T-helper 1 cell (primary cell): Measurements from ENCODE around the gene BACH1.
A peak's percentile ranks its signal among the peaks of the same experiment; 100 is the strongest.
"Not testable (repeated sequence)": the region's sequence is repeated elsewhere in the genome, so short reads cannot be mapped to it uniquely, and the experiment has no call there.

Source experiments
- DNase-seq, 5 donors: peaks; one replicate each; pipeline ENCODE4 v3.0.0-alpha.2; 2012 to 2020
- total RNA-seq, 4 donors: gene quantifications; one replicate each; lab custom pipeline; 2026; lab: John Stamatoyannopoulos, UW

Gene BACH1
- total RNA-seq, result 79.6 to 112 (median 96.8) reads per million in 4 donors

DNA sequence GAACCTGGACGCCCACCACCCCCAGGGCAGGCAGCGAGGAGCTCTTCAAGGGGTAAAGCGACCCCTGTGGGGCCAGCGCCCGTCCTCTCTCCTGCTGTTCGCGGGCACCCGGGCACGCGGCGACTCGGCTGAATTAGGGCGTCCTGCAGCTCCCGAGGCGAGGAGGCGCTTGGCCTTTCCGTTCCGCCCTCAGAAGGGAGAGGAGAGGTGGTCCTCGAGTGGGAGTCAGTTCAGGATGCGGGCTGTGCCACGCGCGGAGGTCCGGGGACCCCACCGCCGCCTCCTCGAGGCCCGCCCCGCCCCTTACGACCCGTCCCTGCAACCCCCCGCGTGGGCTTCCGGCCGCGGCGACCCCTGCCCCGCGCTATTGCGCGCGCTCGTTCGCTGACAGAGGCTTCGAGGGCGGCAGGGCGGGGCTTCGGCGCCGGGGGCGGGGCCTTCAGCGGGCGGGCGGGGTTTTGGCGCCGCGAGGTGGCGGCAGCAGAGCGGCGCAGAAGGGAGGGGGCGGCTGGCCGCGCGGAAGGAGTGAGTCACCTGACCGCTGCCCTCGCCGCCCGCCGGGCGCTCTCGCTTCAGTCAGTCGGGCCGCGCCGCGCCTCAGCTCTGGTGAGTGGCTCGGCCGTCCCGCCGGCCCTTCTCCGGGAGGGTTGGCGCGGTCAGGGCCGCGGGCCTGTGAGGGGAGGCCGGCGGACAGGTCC lies at the start of gene BACH1:
TSS of gene BACH1 (plus strand) at position 575 of the 698 bp plus-strand sequence. CDS start 22,359 bp downstream, outside the sequence.
- DNase-seq, result peak; percentile 74 to 89 (median 78)

DNA sequence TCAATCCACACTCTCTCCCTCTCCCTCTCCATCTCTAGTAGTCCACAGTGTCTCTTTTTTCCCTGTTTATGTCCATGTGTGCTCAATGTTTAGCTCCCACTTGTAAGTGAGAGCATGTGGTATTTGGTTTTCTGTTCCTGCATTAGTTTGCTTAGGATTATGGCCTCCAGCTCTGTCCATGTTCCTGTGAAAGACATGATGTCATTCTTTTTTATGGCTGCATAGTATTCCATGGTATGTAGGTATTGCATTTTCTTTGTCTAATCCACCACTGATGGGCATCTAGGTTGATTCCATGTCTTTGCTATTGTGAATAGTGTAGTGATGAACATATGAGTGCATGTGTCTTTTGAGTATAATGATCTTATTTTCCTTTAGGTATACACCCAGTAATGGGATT lies 49.4 kb upstream of the BACH1 start:
- DNase-seq, result not testable (repeated sequence)

DNA sequence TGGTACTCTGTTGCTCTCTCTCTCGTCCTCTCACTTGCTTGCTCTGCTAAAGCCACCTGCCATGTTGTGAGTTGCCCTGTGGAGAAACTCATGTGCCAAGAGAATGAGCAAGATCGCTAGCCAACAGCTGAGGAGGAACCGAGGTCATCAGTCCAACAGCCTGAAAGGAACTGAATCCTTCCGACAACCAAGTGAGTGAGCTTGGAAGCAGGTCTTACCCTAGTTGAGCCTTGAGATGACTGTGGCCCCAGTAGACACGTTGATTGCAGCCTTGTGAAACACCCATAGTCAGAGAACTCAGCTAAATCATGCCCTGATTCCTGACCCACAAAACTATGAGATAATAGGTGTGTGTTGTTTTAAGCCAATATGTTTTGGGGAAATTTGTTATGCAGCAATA lies 48.1 kb upstream of the BACH1 start:
- DNase-seq, result no peak

DNA sequence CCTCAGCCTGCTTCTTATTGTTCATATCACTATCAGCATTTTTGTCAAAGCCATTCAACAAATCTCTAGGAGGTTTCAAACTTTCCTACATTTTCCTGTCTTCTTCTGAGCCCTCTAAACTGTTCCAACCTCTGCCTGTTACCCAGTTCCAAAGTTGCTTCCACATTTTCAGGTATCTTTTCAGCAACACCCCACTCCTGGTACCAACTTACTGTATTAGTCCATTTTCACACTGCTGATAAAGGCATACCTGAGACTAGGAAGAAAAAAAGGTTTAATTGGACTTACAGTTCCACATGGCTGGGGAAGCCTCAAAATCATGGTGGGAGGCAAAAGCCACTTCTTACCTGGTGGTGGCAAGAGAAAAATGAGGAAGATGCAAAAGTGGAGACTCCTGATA lies 44.9 kb upstream of the BACH1 start:
- not testable (repeated sequence) for DNase-seq

DNA sequence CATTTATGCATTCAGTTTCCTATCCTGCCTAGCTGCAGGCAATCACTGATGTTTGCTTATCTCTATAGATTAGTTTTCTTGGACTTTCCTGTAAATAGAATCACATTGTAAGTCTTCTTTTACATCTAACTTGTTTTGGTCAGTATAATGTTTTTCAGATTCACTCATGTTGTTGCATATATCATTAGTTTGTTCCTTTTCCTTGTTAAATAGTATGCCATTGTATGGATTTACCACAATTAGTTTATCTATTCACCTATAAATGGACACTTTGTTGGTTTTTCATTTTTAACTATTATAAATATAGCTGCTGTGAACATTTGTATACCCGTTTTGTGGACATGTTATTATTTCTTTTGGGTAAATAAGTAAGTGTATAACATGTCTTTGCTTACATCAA lies 44.2 kb upstream of the BACH1 start:
- no peak for DNase-seq

DNA sequence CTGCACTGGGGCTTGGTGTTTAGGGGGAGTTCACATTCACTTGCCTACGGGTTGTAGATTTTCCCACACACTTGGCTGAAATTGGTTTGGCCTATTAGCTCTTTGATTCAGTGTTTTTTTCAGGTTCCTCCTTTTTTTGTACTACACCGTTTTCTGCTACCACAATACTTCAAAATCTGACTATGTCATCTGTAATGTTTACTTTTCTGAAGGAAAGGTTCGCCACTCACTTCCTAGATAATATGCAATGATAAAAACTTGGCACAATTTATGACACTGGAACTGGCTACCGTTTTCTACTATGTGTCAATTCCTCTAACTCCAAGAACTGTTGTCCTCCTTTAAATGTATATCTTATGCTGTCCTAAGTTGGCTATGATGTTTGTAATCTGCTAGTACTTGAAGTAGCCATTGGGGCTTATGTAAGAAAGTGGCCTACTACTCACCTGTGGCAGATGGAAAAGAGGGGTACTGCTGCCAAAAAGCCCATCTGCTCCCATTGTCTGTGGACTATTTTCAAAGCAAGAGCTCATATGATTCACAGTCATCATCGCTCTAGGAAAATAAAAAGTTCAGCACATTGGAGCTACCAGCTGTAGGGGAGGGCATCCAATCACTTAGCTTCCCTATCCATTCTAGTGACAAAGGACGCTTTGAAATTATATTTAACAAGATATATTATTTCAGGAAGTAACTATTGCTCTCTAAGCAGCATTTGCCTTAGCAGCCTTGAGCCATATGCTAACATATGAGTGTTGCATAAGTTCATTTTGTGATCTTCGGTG lies 42.4 kb upstream of the BACH1 start:
- no peak for DNase-seq

DNA sequence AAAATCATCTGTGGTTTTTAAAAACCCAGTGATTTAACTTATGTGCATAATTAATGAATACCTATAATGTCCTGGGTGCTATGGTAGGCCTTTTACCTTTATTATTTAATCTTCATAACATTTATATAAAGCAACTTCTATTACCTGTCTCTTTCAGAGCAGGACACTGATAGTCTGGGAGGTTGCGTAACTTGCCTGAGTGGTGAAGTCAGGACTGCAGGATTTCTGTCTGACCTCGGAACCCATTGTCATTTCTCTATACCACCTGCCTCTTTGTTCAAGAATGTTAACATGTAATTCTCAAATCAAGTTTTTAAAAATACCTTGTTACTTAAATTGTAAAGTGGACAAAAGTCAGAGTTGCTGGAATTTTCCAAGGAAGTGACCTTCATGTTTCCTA lies 41.0 kb upstream of the BACH1 start:
- DNase-seq, result no peak

DNA sequence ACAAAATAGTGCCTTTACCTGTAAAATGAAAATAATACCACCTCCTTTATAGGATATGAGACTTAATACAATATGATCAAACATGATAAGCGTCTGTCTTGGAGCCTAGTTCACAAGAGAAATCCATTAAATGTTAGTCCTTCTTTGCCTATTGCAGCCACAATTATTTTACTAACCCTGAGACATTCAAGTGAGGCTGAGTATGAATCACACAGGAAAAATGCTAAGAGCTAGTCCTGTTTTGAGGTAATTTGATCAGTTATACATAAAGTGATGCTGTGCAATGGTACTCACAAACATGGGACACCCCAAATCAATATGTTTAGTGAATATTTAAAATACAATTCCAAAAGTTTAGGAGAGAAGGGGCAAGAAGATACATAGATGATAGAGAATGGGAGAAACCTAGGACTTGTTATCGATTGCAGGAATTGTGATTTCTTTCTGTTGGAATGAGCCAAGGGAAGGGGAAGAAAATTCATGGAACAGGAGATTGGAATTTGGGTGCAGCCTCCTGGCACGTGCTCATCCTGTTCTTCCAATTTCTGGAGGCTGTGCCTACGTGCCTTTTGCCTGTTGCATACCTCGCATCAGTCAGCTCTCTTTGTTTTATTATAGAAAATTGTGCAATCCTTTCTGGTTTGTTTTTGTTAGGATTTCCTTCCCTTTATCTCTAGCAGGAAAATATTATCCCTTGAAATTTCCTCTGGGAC lies 39.9 kb upstream of the BACH1 start:
- no peak for DNase-seq

DNA sequence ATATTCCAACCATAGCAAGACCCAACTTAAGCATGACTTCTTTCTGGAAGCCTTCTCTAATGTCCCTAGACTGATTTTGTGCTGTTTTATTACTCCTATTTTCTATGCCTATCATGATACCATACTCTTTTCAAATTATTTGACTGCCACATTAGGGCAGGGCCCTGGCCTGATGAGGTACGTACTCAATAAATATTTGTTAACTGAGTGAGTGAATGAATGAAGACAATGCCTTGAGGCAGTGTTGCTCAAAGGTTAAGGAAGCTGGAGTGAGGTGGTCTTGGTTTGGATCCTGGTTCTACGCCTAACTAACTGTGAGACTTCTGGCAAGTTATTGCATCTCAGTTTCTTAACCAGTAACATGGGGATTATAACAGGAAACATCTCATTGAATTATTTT lies 38.3 kb upstream of the BACH1 start:
- no peak for DNase-seq

DNA sequence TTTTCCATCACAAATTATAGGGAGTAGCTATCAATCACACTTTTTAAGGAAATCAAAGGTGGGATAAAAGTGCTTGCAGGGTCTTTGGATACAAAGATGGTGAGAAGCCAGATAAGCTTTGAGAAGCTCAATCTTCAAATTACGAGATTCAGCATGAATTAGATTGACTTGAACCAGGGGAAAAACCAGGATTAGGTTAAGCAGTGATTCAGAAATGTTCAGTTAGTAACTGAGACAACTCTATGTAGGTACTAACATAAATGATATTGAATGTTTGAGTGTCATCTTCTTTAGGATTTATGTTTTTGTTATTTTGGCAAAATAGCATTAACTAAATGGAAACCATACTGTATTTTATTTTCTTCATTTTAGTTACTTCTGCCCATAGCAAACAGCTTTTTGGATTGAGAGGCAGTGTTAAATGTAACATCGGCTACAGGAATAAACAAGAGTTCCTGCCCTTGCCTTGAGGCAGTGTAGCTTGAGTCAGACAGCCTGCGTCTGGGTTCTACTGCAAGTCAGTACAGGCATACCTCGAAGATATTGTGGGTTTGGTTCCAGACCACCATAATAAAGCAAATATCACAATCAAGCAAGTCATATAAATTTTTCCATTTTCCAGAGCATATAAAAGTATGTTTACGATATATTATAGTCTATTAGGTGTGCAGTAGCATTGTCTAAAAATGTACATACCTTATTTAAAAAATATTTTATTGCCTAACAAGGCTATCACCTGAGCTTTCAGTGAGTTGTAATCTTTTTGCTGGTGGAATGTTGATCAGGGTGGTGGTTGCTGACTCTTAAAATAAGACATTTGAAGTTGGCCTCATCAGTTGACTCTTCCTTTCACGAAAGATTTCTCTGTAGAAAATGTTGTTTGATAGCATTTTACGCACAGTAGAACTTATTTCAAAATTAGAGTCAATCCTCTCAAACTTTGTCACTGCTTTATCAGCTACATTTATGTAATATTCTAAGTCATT lies 36.9 kb upstream of the BACH1 start:
- no peak for DNase-seq

DNA sequence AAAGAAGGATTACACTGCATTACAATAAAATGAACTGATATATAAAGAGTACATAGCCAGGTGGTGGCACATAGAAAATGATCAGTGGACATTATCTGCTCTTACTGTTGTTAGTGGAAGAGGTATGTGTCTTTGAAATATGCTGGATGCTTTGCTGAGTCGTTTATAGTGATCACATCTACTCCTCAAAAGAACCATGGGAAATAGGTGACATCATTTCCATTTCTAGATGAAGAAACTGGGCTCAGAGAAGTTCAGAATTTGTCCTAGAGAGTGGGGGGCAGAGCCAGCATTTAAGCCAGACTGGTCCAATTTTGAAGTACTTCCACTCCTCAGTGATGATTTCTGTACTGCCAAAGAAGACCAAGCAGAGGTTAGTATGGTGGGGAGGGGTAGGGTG lies 34.0 kb upstream of the BACH1 start:
- no peak for DNase-seq

DNA sequence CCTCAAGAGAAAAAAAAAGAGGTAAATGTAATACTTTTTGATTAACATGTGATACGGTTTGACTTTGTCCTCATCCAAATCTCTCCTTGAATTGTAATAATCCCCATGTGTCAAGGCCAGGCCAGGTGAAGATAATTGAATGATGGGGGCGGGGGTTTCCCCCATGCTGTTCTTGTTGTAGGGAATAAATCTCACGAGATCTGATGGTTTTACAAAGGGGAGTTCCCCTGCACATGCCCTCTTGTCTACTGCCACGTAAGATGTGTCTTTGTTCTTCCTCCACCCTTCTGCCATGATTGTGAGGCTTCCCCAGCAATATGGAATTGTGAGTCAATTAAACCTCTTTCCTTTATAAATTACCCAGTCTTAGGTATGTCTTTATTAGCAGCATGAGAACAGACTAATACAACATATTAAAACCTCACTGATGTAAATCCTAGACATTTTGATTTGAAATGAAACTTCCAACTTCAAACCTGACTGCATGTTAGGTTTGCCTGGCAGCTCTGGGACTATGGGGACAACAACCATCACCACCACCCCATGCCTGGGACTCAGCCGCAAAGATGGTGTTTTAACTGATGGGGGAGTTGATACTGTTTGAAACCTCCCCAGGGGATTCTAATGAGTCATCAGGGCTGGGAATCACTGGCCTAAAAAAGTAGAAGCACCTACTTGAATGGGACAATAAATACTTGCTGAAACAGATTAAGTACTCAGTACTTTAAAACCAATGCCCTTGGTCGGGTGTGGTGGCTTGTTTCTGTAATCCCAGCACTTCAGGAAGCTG lies 32.8 kb upstream of the BACH1 start:
- no peak for DNase-seq

DNA sequence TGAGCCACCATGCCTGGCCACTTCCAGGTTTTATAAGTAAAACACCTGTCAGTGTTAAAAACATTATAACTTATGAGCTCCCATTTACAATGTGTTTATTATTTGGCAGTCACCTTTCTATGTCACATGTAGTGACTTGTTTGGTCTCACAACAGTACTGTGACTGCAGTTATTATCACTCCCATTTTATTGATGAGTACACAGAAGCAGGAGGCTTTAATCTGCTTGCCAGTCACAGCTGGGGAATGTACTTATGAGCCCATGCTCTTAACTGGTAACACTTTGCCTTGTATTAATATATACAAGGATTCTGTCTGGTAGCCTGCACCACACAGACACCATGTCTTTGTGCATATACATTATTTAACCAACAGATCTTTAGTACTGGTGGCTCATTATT lies 31.1 kb upstream of the BACH1 start:
- no peak for DNase-seq

DNA sequence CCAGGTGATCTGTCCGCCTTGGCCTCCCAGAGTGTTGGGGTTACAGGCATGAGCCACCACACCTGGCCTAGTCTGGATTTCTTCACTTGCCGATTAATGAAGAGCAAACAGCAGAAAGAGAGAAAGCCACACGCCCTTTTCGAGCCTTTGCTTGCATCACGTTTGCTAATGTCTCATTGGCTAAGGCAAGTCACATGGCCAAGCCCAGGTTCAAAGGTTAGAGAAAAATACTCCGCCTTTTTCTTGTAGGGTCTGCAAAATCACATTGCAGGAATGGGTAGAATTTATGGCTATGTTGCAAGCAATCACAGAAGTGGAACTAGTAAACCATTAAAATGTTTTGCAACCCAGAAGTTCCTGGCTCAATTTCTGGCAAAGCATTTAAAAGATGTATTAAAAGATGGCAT lies 26.8 kb upstream of the BACH1 start:
- no peak for DNase-seq

DNA sequence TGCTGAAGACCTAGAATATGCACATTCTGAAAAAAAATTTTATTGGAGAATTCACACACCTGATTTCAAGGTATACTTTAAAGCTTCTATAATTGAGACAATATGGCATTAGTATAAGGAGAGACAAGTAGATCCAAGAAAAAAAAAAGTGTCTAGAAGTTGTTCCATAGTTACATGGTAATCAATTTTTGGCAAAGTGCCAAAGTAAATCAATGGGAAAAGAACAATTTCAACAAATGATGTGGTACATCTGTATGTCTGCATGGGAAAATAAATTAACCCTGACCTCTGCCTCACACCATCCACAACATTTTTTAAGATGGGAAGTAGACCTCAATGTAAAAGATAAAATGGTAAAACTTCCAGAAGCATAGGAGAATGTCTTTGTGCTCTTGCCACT lies 21.3 kb upstream of the BACH1 start:
- no peak for DNase-seq

DNA sequence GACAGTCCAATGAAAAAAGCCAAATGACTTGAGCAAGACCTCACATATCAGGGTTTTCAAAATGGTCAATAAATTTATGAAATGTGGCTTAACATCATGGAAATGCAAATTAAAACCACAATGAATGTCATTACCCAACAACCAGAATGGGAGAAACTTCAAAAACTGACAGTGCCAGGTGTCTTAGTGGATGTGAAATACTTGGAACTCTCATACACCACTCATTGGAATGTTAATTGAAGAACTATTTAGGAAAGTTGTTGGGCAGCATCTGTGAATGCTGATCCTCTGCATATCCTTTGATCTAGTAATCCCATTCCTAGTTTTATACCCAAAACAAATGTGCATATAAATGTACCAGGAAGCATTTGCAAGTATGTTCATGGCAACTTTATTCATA lies 19.2 kb upstream of the BACH1 start:
- DNase-seq, result no peak

DNA sequence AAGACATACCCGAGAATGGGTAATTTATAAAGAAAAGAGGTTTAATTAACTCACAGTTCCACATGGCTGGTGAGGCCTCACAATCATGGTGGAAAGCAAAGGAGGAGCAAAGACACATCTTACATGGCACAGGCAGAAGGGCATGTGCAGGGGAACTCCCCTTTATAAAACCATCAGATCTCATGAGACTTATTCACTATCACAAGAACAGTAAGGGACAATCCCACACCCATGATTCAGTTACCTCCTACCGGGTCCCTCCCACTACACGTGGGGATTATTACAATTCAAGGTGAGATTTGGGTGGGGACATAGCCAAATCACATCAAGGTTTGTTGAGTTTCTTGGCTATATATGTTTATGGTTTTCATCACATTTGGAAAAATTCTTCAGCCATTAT lies 16.9 kb upstream of the BACH1 start:
- not testable (repeated sequence) for DNase-seq

DNA sequence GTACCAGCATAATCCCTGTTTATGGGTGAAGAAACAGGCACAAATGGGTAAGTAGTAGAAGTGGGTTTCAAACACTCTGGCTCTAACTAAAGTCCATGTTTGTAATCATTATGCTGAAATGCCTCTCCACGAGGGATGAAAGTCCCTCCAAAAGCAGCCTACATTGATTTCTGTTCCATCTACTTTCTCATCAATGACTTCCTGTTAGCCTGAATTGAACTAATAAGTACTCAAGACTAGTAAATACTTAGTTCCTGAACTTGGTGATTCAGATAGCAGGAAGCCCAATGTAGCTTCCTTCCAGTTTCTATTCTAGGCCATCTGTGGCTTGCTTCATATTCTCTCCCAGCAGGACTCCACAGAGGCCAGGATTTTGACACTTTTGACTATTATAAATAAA lies 11.3 kb upstream of the BACH1 start:
- DNase-seq, result no peak

DNA sequence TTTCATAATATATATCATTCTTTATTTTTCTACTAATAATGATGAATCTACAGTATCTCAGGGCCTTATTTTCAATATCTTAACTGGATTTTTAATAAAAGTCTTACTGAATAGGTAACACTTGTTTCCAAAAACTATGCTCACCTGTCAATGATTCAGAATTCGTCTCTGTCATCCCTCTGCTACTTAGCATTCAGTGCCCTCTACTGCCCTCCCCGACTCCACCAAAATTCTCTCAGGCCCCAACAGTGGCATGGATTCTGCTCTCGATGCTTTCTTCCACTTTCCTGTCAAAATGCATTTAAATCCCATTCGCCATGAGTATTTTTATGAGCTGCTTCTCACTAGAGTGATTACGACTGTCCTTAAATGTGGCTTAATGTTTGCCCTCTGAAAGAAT lies 10.5 kb upstream of the BACH1 start:
- DNase-seq, result no peak

DNA sequence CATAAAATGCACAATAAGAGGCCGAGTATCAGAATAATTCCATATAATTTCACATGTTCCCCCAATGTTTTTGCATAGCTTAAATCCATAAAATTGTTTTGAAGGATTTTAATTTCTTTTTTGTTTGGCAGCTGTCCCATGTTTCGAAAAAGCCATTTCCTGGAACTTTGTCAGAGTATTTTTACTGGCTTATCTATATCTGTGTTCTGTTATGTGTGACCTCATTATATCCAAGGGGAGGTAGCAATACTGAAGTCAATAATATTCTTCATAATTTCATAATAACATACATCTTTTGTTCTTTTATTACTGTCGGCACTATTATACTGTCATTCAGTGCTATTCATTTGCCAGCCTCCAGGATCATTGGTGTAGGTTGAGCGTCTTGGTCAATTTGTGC lies 9.4 kb upstream of the BACH1 start:
- no peak for DNase-seq

DNA sequence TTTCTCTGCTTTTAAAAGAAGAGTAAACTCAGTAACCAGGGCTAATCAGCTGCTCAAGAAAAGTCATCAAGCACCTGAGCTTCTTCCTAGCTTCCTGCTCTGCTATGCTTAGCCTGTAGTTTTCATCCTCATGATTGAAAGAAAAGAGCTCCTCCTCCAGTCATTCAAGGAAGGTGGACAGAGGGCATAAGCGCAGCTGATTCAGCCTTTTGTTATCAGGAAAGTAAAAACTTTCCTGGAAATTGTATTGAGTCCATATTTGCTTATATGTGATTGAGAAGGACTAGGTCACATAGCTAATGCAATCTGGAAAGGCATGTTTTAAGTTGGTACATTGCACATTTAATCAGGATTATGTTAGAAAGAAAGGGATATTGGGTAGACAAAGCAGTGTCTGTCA lies 8.5 kb upstream of the BACH1 start:
- DNase-seq, result no peak

DNA sequence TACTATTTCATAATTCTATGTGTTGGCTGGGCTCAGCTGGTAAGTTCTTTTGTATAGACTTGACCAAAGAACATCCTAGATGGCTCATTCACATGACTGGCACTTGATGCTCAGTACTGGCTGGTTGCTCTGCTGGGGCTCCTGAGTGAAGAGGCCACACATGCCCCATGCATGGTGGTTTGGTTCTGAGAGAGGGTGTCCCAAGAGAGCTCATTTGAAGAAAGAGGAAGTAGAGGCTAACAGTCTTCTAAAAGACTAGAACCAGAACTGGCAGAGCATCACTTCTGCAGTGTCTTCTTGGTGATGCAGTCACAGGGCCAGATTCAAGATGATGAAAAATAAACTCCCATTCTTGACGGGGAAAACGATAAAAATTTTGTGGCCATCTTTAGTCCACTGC lies 5.2 kb upstream of the BACH1 start:
- DNase-seq, result no peak
